Measurements from ENCODE around the gene DNAH8.

The DNAH8 gene

DNA sequence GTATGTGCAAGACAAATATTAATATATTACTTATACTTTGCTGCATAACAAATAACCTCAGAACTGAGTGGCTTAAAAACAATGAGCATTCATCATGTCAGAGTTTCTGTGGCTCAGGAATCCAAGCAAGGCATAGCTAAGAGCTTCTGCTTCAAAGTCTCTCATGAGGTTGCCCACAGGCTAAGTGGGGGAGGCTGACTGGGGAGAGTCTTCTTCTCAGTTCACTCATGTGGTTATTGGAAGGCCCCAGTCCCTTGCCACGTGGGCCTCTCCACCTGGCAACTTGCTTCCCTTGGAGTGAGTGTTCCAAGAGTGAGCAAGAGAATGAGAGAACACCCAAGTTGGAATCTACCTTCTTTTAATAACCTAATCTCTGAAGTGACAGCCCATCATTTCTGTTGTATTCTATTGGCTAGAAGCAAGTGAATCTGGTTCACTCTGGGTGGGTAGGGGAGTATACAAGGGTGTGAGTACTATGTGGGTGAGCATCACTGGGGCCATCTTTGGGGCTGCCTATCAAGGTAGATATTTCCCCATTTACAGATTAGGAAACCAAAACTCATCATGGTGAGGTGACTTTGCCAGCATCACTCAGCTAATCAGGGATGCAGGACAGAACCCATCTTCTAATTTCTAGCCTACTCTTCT is 36.0 kb downstream of the DNAH8 start:
- TF ChIP-seq, protein P1, sequence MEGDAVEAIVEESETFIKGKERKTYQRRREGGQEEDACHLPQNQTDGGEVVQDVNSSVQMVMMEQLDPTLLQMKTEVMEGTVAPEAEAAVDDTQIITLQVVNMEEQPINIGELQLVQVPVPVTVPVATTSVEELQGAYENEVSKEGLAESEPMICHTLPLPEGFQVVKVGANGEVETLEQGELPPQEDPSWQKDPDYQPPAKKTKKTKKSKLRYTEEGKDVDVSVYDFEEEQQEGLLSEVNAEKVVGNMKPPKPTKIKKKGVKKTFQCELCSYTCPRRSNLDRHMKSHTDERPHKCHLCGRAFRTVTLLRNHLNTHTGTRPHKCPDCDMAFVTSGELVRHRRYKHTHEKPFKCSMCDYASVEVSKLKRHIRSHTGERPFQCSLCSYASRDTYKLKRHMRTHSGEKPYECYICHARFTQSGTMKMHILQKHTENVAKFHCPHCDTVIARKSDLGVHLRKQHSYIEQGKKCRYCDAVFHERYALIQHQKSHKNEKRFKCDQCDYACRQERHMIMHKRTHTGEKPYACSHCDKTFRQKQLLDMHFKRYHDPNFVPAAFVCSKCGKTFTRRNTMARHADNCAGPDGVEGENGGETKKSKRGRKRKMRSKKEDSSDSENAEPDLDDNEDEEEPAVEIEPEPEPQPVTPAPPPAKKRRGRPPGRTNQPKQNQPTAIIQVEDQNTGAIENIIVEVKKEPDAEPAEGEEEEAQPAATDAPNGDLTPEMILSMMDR (conservative IDR thresholded peaks at IDR 0.05; ENCODE audit: low read length), result no peak
- no peak for DNase-seq (ENCODE audit: low read depth)
- H3K4me3 ChIP-seq (ENCODE audit: low read length), result no peak overlapping the region

DNA sequence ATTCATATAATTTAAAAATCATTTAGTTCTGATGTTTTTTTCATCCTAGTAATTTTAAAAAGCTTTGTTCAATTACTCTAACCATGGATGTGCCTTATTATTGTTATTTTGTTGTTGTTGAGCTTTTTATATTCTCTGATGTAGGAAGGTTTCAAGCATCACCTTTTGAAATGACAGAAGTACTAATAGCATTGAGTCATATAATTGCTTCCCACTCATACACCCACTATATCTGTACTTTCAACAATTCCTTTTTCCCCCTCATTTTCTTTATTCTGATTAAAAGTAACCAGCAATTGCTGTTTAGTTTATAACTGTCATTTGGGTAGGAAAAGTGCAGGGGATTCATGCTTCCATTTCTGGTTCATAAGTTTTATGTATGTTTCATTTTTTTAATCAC is 38.6 kb downstream of the DNAH8 start:
- no peak overlapping the region for H3K4me3 ChIP-seq (ENCODE audit: low read length)
- no peak for DNase-seq (ENCODE audit: low read depth)
- TF ChIP-seq, protein P1 (conservative IDR thresholded peaks at IDR 0.05; ENCODE audit: low read length), result no peak

DNA sequence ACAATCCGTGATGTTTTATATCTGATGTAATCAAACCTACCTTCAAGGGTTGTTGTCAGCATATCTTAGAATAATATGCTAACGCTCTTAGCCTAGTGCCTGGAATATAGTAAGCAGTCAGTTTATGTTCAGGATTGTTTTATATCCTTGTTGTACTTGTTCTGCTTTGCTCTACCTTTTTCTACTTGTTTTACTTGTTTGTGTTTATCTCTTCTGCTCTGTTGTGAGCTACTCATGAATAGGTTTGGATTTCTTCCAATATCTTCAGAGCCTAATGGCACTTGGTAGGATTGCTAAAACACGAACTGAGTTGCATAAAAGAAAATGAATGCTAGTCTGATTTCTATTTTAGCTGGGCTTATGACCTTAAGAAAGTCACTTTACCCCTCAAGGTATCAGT is 40.1 kb downstream of the DNAH8 start:
- TF ChIP-seq, protein P1 (conservative IDR thresholded peaks at IDR 0.05; ENCODE audit: low read length), result no peak
- H3K4me3 ChIP-seq (ENCODE audit: low read length), result no peak overlapping the region
- no peak for DNase-seq (ENCODE audit: low read depth)

DNA sequence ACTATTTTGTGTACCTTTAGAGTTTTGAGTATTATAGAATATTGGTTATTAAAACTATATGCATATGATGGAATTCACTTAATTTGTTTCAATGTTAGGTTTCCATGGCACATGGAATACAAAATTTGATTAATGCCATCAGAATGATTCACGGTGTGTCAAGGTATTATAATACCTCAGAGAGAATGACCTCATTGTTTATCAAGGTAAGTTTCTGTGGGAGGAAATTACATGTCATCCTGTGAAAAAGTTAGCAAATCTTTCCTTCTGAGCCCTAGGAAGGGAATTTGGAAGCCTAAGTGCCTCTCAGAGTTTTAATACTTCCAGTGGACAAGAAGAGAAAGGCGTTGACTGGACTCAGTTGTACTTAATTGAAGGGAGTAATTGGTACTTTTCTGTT is 40.8 kb downstream of the DNAH8 start:
- no peak for DNase-seq (ENCODE audit: low read depth)
- no peak overlapping the region for H3K4me3 ChIP-seq (ENCODE audit: low read length)
- TF ChIP-seq, protein P1 (conservative IDR thresholded peaks at IDR 0.05; ENCODE audit: low read length), result no peak

DNA sequence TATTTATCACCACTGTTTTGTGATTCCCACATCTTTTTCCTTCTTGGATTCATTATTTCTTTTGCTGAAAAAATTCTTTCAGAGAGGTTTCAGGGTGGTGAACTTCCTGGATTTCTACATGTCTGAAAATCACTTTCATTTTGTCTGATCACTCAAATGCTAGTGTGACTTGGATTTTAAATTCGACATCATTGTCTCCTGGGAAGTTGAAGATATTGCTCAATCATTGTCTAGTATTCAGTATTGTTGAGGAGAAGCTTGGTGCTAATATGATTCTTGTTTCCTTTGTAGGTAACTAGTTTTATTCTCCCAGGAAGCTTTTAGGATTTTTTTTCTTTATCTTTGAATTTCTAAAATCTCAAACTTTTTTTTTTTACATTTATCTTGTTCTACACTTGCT is 45.0 kb downstream of the DNAH8 start:
- TF ChIP-seq, protein P1 (conservative IDR thresholded peaks at IDR 0.05; ENCODE audit: low read length), result no peak
- no peak for DNase-seq (ENCODE audit: low read depth)
- no peak overlapping the region for H3K4me3 ChIP-seq (ENCODE audit: low read length)

DNA sequence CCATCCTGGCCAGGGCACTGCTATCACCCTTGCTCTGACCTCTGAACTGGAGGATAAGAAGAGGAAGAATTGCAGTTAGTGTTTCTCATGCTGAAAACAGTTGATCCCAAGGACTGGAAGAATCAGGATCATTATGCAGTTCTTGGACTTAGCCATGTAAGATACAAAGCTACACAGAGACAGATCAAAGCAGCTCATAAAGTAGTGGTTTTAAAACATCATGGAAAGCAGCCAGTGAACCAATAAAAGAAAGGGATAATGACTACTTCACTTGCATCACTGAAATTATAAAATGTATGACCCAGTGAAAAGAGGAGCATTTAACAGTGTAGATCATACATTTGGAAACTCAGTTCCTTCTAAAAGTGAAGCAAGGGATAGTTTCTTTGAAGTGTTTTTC is 47.7 kb downstream of the DNAH8 start:
- TF ChIP-seq, protein P1 (conservative IDR thresholded peaks at IDR 0.05; ENCODE audit: low read length), result no peak
- H3K4me3 ChIP-seq (ENCODE audit: low read length), result no peak overlapping the region
- no peak for DNase-seq (ENCODE audit: low read depth)

DNA sequence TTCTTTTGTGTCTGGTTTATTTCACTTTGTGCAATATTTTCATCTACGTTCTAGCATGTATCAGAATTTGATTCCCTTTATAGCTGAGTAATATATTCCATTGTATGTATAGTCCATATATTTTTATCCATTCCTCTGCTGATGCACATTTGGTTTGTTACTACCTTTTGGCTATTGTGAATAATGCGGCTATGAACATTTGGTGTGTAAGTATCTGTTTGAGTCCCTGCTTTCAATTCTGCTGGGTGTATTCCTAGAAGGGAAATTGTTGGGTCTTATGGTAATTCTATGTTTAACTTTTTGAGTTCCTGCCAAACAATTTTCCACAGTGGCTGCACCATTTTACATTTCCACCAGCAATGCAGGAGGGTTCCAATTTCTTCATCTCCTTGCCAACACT is 52.4 kb downstream of the DNAH8 start:
- H3K4me3 ChIP-seq (ENCODE audit: low read length), result no peak overlapping the region
- TF ChIP-seq, protein P1 (conservative IDR thresholded peaks at IDR 0.05; ENCODE audit: low read length), result no peak
- no peak for DNase-seq (ENCODE audit: low read depth)
